Stomach (tissue), 9 donors: ENCODE measurements around the gene MOK. TPM values are rescaled to one million over a fixed set of nuclear protein-coding genes. Genes with fewer than 3 reads are reported as not detected.

Experiments
- DNase-seq, 2 donors: peaks; one replicate each; pipeline versions ENCODE4 v3.0.0 to v3.0.0-alpha.2; 2013 to 2019
- H3K27ac ChIP-seq, 5 donors: fragments of 200-600 bp in 4 of 5; sonication (generic) in 4 of 5; one replicate each; pipeline ENCODE4 v1.5.1; 2013 to 2019; ENCODE audit warnings: mild to moderate bottlenecking in 1 of 5, moderate library complexity in 1 of 5
- H3K27me3 ChIP-seq, 3 donors: fragments of 200-600 bp; sonication (generic); one replicate each; pipeline ENCODE4 v1.5.1; 2017 to 2019; ENCODE audit warnings: mixed run types in 1 of 3
- H3K36me3 ChIP-seq, 4 donors: fragments of 200-600 bp; sonication (generic); 1 replicate in 3 of 4; 2 replicates in 1 of 4; pipeline ENCODE4 v1.5.1; 2016 to 2019
- H3K4me1 ChIP-seq, 4 donors: fragments of 200-600 bp; sonication (generic); one replicate each; pipeline ENCODE4 v1.5.1; 2016 to 2019
- H3K4me3 ChIP-seq, 4 donors: fragments of 200-600 bp; sonication (generic) in 3 of 4; one replicate each; pipeline ENCODE4 v1.5.1; 2016 to 2019; ENCODE audit warnings: mild to moderate bottlenecking in 1 of 4
- H3K9me3 ChIP-seq, 4 donors: fragments of 200-600 bp; sonication (generic); one replicate each; pipeline ENCODE4 v1.5.1; 2016 to 2019
- EP300 ChIP-seq: sonication (generic); formaldehyde crosslinking; IDR thresholded peaks from one replicate; pipeline ENCODE4 v1.6.1; 2017; ENCODE audit warnings: antibody characterized with exemption
- POLR2A ChIP-seq, 4 donors: fragments of 450-650 bp; IDR thresholded peaks; one replicate each; pipeline ENCODE4 v1.6.1; 2016; ENCODE audit warnings: antibody characterized with exemption in 4 of 4, control low read depth in 2 of 4, mild to moderate bottlenecking in 1 of 4, moderate library complexity in 1 of 4
- POLR2AphosphoS5 ChIP-seq, 3 donors: sonication (generic); formaldehyde crosslinking; IDR thresholded peaks; one replicate each; pipeline ENCODE4 v1.6.1; 2016; ENCODE audit warnings: antibody characterized with exemption in 3 of 3
- WGBS, 5 donors: extraction: QIAGEN DNeasy Blood & Tissue Kit in 3 of 5; methylation state at CpG; one replicate each; pipeline versions ENCODE4 v1.1.5 to v1.1.7; 2013 to 2018; 5-methylcytosine and 5-hydroxymethylcytosine counted together
- intact Hi-C: fragments of 100-400 bp; cut with DNase I; formaldehyde crosslinking; loops from one replicate; pipeline ENCODE4 v1.15.1; 2023; ENCODE audit warnings: low total_unique reads
- polyA plus RNA-seq, 3 donors: library from polyadenylated mRNA; stranded (reverse); fragments of 200-250 nt; gene quantifications; one replicate each; pipeline ENCODE4 v1.2.3, GENCODE V29; 2013
- total RNA-seq, 5 donors: library from RNA; depleted of rRNA; stranded (reverse); fragments of >200 nt; gene quantifications; one replicate each; pipeline versions ENCODE4 v1.1.0 to v1.2.3, GENCODE V29; 2014 to 2016
- TF ChIP-seq, protein P1 (sequence below), 7 experiments: fragments of 450-650 bp in 4 of 7; fragments of 200-600 bp in 3 of 7; sonication (generic) in 3 of 7; IDR thresholded peaks; one replicate each; pipeline ENCODE4 v1.5.1; 2016 to 2019; ENCODE audit warnings: antibody characterized with exemption in 7 of 7, control low read depth in 2 of 7, mild to moderate bottlenecking in 1 of 7
- donor health status: healthy with polysubstance abuse.
- donor health status: Bipolar disorder and iron deficiency.
- donor health status: healthy.

The MOK gene
- total and polyA plus RNA-seq, 8 donors = 4.2 to 46.9 (median 12.6) TPM

DNA sequence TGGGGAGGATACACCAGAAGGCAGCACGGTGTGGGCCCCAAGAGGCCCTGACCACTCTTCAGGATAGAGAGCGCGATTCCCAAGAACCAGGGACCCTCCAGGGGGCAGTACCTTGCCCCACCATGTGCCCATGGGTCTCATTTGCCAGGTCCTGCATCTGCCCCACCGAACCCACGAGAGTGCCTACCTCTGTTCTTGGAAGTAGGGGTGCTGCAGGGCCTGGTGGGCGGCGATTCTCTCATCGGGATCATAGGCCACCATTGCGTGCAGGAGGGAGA, 72.7 kb downstream of the MOK start:
- Histone ChIP-seq H3K4me3 (no peak overlapping the region), H3K27me3 (no peaks in the 10 kb centered on the region), H3K4me1 (peaks cover 0 to 15% (median 12%) of the 10 kb centered on the region in 4 donors), H3K27ac (no peak overlapping the region), H3K9me3 (no peaks in the 10 kb centered on the region), H3K36me3 (peaks cover 0 to 50% (median 35%) of the 10 kb centered on the region in 4 donors)
- WGBS, 5 donors = 84 to 94% (median 88%) methylated on average over 9 of the region's 9 CpGs
- DNase-seq = no peak
- TF ChIP-seq POLR2A (IDR thresholded peaks at IDR 0.05) = no peak
- TF ChIP-seq, protein P1, sequence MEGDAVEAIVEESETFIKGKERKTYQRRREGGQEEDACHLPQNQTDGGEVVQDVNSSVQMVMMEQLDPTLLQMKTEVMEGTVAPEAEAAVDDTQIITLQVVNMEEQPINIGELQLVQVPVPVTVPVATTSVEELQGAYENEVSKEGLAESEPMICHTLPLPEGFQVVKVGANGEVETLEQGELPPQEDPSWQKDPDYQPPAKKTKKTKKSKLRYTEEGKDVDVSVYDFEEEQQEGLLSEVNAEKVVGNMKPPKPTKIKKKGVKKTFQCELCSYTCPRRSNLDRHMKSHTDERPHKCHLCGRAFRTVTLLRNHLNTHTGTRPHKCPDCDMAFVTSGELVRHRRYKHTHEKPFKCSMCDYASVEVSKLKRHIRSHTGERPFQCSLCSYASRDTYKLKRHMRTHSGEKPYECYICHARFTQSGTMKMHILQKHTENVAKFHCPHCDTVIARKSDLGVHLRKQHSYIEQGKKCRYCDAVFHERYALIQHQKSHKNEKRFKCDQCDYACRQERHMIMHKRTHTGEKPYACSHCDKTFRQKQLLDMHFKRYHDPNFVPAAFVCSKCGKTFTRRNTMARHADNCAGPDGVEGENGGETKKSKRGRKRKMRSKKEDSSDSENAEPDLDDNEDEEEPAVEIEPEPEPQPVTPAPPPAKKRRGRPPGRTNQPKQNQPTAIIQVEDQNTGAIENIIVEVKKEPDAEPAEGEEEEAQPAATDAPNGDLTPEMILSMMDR (IDR thresholded peaks at IDR 0.05) = no peak
- TF ChIP-seq EP300 = no peak
- TF ChIP-seq POLR2AphosphoS5 (IDR thresholded peaks at IDR 0.05) = no peak
- intact Hi-C loops = no loop called here

DNA sequence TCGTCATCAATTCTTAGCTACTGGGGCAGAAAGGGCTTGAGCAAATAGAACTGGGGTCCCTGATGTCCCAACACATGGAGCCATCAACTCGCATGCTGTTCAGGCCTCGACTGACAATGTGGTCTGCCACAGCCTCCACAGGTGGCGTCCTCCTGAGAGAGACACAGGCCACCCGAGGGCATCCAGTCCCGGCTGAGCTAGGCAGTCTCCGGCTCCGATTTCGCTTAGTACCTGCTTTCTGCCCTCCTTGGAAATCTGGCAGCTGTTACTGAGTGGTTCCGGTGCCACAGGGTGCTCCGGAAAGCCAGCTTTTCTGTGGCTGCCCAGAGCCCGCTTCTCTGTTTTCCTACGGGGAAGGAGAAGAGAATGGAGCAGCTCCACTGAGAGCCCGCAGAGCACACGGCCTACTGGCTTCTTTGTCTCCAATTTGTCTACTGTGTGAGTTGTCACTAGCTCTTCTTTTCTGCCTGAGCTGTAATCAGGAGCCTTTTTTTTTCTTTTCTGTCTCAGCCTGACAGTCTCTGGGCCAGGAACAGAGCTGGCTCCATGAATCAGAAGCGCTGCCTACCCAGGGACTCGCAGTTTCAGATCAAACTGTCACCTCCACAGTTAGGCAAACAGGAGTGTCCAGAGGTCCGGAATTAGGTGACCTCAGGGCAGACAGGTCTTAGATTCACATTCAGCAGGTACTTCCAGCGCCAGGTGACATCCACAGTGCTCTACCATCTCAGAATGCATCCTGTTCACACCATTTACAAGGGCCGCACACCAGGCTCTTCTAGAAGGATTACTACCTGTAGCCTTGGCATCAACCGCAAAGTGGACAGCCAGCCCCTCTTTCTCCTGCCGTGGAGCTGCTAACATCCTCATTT, 73.3 kb downstream of the MOK start:
- H3K9me3 ChIP-seq = no peaks in the 10 kb centered on the region
- H3K4me3 ChIP-seq = no peak overlapping the region
- no peak overlapping the region for H3K27ac ChIP-seq
- peaks cover 0 to 50% (median 35%) of the 10 kb centered on the region in 4 donors for H3K36me3 ChIP-seq
- 87 to 91% (median 88%) methylated on average over 16 to 22 of the region's 22 CpGs for WGBS, 5 donors
- peaks cover 0 to 15% (median 12%) of the 10 kb centered on the region in 4 donors for H3K4me1 ChIP-seq
- TF ChIP-seq EP300 = no peak
- no peak for TF ChIP-seq POLR2AphosphoS5 (IDR thresholded peaks at IDR 0.05)
- TF ChIP-seq, protein P1 (IDR thresholded peaks at IDR 0.05) = no peak
- no peak for TF ChIP-seq POLR2A (IDR thresholded peaks at IDR 0.05)
- DNase-seq = no peak
- intact Hi-C loops = no loop called here
- H3K27me3 ChIP-seq = no peaks in the 10 kb centered on the region

DNA sequence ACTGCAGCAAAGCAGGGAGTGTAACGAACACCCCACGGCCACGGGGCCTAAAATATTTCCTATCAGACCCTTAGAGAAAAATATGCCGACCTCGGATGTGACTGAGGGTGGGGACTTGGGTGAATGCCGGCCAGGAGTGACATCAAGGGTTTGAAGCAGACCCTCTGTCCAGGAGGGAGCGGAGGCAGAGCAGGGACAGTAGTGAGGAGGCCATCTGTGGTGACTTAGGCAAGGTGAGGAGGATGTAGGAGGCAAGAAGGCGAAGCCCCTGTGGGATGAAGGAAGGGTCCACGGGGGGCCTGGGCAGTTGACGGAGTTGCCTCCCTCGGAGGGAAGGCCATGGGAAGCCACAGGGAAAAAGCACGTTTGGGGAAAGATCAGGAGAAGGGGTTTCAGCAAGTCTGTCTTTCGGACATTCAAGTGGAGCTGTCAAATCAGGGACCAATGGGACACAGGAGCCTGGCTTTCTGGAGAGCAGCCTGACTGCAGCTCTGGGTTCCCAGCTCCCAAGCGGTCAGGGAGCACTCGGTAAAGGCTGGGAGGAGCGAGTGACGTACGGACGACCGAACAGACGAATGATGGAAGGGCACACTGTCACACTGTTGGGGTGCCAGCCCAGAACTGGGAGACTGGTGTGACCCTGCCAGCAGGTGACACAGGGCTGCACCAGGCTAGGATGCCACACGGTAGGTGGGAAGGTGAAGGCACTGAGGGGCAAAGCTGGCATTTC, 74.3 kb downstream of the MOK start:
- intact Hi-C loops = no loop called here
- H3K4me1 ChIP-seq = peaks cover 0 to 14% (median 11%) of the 10 kb centered on the region in 4 donors
- no peak for TF ChIP-seq EP300
- TF ChIP-seq POLR2A (IDR thresholded peaks at IDR 0.05) = no peak
- no peak for TF ChIP-seq POLR2AphosphoS5 (IDR thresholded peaks at IDR 0.05)
- TF ChIP-seq, protein P1 (IDR thresholded peaks at IDR 0.05) = no peak
- no peak for DNase-seq
- H3K4me3 ChIP-seq = no peak overlapping the region
- no peak overlapping the region for H3K27ac ChIP-seq
- 90 to 92% (median 92%) methylated on average over 21 to 22 of the region's 22 CpGs for WGBS, 5 donors
- H3K27me3 ChIP-seq = no peaks in the 10 kb centered on the region
- no peaks in the 10 kb centered on the region for H3K9me3 ChIP-seq
- H3K36me3 ChIP-seq = peaks cover 0 to 50% (median 35%) of the 10 kb centered on the region in 4 donors

DNA sequence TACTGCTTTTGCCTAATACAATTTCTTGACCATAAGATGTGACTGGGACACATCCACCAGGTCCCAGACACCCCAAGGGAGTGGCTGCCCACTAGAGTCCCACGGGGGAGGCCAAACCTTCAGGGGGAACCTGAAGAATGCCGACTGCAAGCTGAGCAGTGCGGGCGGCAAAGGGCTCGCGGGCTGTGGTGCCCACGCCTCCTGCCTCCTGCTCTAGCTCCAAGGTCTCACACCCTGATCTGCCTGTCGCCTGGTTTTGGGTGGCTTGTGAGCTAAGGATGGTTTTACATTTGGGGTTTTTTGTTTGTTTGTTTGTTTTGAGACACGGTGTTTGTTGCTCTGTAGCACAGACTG, 75.2 kb downstream of the MOK start:
- Histone ChIP-seq H3K9me3 (no peaks in the 10 kb centered on the region), H3K36me3 (peaks cover 1 to 50% (median 35%) of the 10 kb centered on the region in 4 donors), H3K27ac (no peak overlapping the region), H3K4me1 (peaks cover 0 to 5% (median 2%) of the 10 kb centered on the region in 4 donors), H3K4me3 (no peak overlapping the region), H3K27me3 (no peaks in the 10 kb centered on the region)
- TF ChIP-seq POLR2A (IDR thresholded peaks at IDR 0.05) (no peak), EP300 (no peak), POLR2AphosphoS5 (IDR thresholded peaks at IDR 0.05) (no peak)
- TF ChIP-seq, protein P1 (IDR thresholded peaks at IDR 0.05) = no peak
- intact Hi-C loops = no loop called here
- DNase-seq = no peak
- WGBS, 5 donors = 88 to 93% (median 91%) methylated on average over 5 to 9 of the region's 9 CpGs
